Measurements from ENCODE around the gene RTN4. TPM values are rescaled to one million over a fixed set of nuclear protein-coding genes. Genes with fewer than 3 reads are reported as not detected.

The RTN4 gene
- total and polyA plus RNA-seq, 2 of the 4 experiments (the other 2 are of a cell fraction) = 77.8 to 588 TPM

- no peak overlapping the region for H3K4ac ChIP-seq (ENCODE audit: low read depth, low read length)
- H3K9ac ChIP-seq (ENCODE audit: low read depth, low read length) = no peak overlapping the region
- H3K36me3 ChIP-seq (ENCODE audit: control insufficient read depth, insufficient read depth, low read length) = no peaks in the 10 kb centered on the region
- no peaks in the 10 kb centered on the region for H3K9me3 ChIP-seq (ENCODE audit: control insufficient read depth, insufficient read depth, low read length)
- no peak overlapping the region for H2AFZ ChIP-seq (replicated peaks; ENCODE audit: low read length, poor library complexity)
- no peak for TF ChIP-seq FOS (IDR thresholded peaks at IDR 0.05; ENCODE audit: low read depth, low read length)
- TF ChIP-seq CTCF (conservative IDR thresholded peaks at IDR 0.05; ENCODE audit: low read depth, low read length) = no peak
- TF ChIP-seq RCOR1 (IDR thresholded peaks at IDR 0.05; ENCODE audit: insufficient replicate concordance, low read length) = no peak
- no peak for TF ChIP-seq NFE2L2 (IDR thresholded peaks at IDR 0.05; ENCODE audit: low read depth, low read length)
- TF ChIP-seq RFX5 (IDR thresholded peaks at IDR 0.05; ENCODE audit: low read depth, low read length) = no peak
- TF ChIP-seq CHD1 (IDR thresholded peaks at IDR 0.05; ENCODE audit: low read depth, low read length) = no peak
- TF ChIP-seq ELK1 (IDR thresholded peaks at IDR 0.05; ENCODE audit: borderline replicate concordance, low read depth, low read length) = no peak
- no peak for TF ChIP-seq POLR2A (IDR thresholded peaks at IDR 0.05; ENCODE audit: low read depth, low read length)
- no peak for TF ChIP-seq MAZ (IDR thresholded peaks at IDR 0.05; ENCODE audit: borderline replicate concordance, low read depth, low read length)
- no peak for TF ChIP-seq MAFK (IDR thresholded peaks at IDR 0.05; ENCODE audit: low read depth, low read length)
- no peak for TF ChIP-seq MXI1 (IDR thresholded peaks at IDR 0.05; ENCODE audit: borderline replicate concordance, low read depth, low read length)
- H2BK5ac ChIP-seq (ENCODE audit: low read depth, low read length, poor library complexity, severe bottlenecking) = no peak overlapping the region
- H2BK15ac ChIP-seq (ENCODE audit: low read depth, low read length) = no peak overlapping the region
- H3K18ac ChIP-seq (ENCODE audit: low read depth, low read length) = no peak overlapping the region
- dilution Hi-C loops (cut with HindIII; ENCODE audit: low sequenced_read_pairs, unreplicated experiment) = no loop called here
- no peak overlapping the region for H3K4me3 ChIP-seq (ENCODE audit: insufficient read depth, low read depth, low read length)
- H3K27ac ChIP-seq (ENCODE audit: insufficient read depth, low read length) = no peak overlapping the region
- H3K4me1 ChIP-seq (ENCODE audit: control insufficient read depth, insufficient read depth, low read length) = no peaks in the 10 kb centered on the region
- H3K79me1 ChIP-seq (ENCODE audit: low read depth in 1 of 2, low read length in 2 of 2) = no peaks in the 10 kb centered on the region
- no peak overlapping the region for H4K8ac ChIP-seq (ENCODE audit: low read depth in 2 of 2, low read length in 2 of 2)
- no peak for DNase-seq
- H3K9me1 ChIP-seq (ENCODE audit: insufficient read depth, low read length) = no peaks in the 10 kb centered on the region
- no peaks in the 10 kb centered on the region for H4K20me1 ChIP-seq (ENCODE audit: insufficient read depth, low read length)
- ChIA-PET CTCF (no interaction called here), POLR2A (ENCODE audit: unreplicated experiment) (no interaction called here)
- no TSS peak for BruUV-seq (replicated peaks)
- H3K56ac ChIP-seq (ENCODE audit: extremely low read depth, insufficient read depth, low read length) = no peak overlapping the region
- no peak overlapping the region for H2BK20ac ChIP-seq (ENCODE audit: low read depth, low read length)
- H3K27me3 ChIP-seq (ENCODE audit: control insufficient read depth, insufficient read depth, low read length) = no peaks in the 10 kb centered on the region
- H3K23ac ChIP-seq (ENCODE audit: low read depth, low read length) = no peak overlapping the region
- H3K14ac ChIP-seq (replicated peaks; ENCODE audit: low read depth, low read length) = no peak overlapping the region; the same call in 1 of the 2 replicates
- H3K4me2 ChIP-seq (ENCODE audit: low read depth, low read length) = no peak overlapping the region
- H2AK5ac ChIP-seq (ENCODE audit: low read depth, low read length) = no peak overlapping the region
- no peak overlapping the region for H2BK120ac ChIP-seq (ENCODE audit: low read depth, low read length)
- in situ Hi-C loops (cut with MboI; ENCODE audit: low sequenced_read_pairs) = no loop called here
- no peak overlapping the region for H4K91ac ChIP-seq (ENCODE audit: insufficient read depth, low read depth, low read length)
- no peak overlapping the region for H4K5ac ChIP-seq (ENCODE audit: low read depth, low read length)
- intact Hi-C loops (cut with micrococcal nuclease) = no loop called here
- no peak overlapping the region for H2AK9ac ChIP-seq (replicated peaks; ENCODE audit: low read depth, low read length, poor library complexity)
- 96% methylated on average over 18 of the region's 25 CpGs; no CpG with 5 or more reads in 1 of the 2 experiments for WGBS, 2 experiments (ENCODE audit: extremely low coverage in 2 of 2, insufficient read length in 1 of 2)
- ATAC-seq (ENCODE audit: low read depth) = no peak
Measured at GRCh38 chr2:55061523-55062344, 11.5 kb upstream of the RTN4 start.
